WI38 (cell line): ENCODE measurements around the gene EFCAB13.

Source experiments
- H3K4me3 ChIP-seq: 2 replicates; pipeline ENCODE4 v1.5.1; 2011; ENCODE audit warnings: low read depth, mild to moderate bottlenecking, control low read depth, low read length
- CTCF ChIP-seq: IDR thresholded peaks from 2 replicates; pipeline ENCODE4 v1.5.1; 2012; ENCODE audit warnings: low read depth, mild to moderate bottlenecking, control low read depth, low read length

The EFCAB13 gene

GRCh38 chr17:47287068-47287467, 36.7 kb upstream of the EFCAB13 start:
- H3K4me3 ChIP-seq, result no peak overlapping the region
- no peak for TF ChIP-seq CTCF

- TF ChIP-seq CTCF, result no peak
- H3K4me3 ChIP-seq, result no peak overlapping the region
These were observed 36.1 kb upstream of the EFCAB13 start for GRCh38 chr17:47287639-47288038.

GRCh38 chr17:47288531-47289116, 35.1 kb upstream of the EFCAB13 start:
- H3K4me3 ChIP-seq, result no peak overlapping the region
- no peak for TF ChIP-seq CTCF

GRCh38 chr17:47289302-47289701, 34.5 kb upstream of the EFCAB13 start:
- no peak overlapping the region for H3K4me3 ChIP-seq
- no peak for TF ChIP-seq CTCF

- no peak overlapping the region for H3K4me3 ChIP-seq
- no peak for TF ChIP-seq CTCF
These were observed 32.9 kb upstream of the EFCAB13 start for GRCh38 chr17:47290870-47291241.

GRCh38 chr17:47291242-47291873, 32.4 kb upstream of the EFCAB13 start:
- TF ChIP-seq CTCF, result no peak
- H3K4me3 ChIP-seq, result no peak overlapping the region

GRCh38 chr17:47292206-47292605, 31.5 kb upstream of the EFCAB13 start:
- no peak for TF ChIP-seq CTCF
- no peak overlapping the region for H3K4me3 ChIP-seq
